ENCODE measurements around the gene DNER.

DNER gene

DNA sequence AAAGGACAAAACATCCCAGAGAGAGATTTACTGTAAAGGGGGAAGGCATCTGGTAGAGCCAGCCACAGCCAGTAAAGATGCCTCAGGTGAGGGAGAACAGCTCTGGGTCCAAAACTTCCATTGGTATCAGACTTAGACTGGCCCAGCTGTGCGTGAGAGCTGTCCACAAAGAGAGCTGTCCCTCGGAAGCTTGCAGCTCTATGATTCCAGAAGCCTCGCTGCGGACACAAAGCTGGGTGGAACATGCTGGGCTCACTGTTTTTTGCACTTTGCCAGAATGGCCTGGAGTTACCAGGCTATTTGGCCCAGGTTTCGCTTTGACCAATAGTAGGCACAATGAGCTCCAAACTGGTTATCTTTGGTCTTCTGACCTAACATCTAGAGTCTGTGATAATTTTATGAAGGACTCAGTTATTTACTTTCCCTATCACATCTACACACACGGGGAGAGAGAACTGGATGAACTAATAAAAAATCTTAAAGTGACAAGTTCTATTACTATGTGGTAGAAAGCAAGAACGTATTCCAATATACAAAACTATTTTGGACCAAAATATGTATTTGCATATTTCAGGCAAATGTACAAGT lies 101.9 kb downstream of the DNER start:
- no peak for DNase-seq

DNA sequence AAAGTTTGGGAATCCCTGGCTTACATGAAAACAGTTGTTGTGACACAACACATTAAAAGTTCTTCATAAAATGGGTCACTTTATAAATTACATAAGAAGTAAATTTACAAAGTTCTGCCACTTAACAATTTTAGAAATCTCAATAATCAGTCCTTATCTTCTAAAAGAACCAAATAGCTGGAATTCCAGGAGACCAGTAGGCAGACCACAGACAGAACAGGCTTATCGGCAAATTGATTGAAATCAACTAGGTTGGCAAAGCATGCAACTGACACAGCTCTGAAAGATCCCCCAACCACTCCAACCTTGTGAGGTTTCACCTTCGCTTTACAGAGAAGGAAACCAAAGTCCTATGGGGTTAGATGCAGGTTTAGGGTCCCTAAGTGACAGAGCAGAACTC lies 103.0 kb downstream of the DNER start:
- no peak for DNase-seq

DNA sequence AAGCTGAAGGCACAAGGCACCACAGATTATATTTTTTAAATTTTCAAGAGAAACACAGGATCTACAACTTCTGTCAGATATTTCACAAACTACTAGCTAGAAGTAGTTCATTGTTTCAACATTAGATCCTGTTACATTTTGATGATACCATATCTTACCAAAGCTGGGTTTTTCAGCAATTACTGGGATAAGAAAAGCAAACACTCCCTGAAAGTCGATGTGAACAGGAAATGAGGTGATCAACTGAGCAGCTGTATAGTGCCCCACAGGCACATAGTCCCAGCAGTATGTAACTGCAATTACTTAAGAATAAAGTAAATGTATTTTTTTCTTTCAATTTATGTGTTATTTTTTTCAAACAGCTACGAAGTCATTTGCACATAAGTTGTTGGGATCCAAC lies 103.5 kb downstream of the DNER start:
- DNase-seq = no peak

DNA sequence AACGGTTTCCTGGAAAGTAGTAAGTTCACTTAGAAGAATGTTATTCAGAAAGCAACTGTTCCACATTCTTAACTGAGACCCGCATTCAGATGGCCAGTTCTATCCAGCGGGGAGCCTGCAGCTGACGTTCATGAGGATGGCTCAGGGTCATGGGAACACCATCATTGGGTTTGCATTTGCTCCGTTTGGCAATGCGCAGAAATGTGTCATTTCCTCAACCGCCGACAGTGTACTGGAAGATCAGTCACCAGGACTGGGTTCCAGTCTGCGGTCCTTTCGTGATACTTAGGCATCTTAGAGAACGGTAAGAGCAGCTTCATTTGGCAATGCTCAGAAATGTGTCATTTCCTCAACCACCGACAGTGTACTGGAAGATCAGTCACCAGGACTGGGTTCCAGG lies 104.0 kb downstream of the DNER start:
- no peak for DNase-seq

DNA sequence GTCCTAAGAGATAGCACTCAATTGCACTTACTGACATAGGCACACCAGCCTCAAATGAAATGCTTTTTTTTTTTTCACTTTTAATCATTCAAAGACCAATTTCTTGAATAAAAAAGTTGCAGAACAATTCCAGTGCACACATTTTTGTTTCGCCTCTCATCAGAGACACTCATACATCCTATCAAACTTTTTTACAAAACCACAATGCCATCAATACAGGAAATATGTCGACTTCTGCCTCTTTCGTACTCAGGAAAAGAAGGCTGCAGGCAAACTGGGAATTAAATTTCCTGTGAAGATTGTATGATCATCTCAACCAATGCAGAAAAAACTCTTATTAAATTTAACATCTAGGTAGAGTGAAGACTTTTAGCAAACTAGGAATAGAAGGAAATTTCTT lies 112.4 kb downstream of the DNER start:
- no peak for DNase-seq

DNA sequence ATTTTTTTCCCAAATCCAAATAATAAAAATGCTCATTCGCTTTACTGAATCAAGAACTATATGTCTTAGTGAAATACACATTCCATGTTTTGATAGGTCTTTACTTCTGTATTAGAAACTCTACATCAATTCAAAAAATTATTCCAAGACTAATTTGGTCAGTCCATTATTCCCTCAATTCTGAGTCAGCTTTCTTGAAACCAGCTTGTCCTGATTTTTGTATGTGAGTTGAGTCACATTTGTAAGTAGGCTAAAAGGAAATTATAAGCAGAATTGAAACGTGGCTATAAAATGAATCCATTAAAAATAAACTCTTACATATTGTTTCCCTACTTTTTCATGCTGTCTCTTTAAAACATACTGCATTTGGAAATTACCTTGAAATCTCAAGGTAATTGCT lies 113.0 kb downstream of the DNER start:
- no peak for DNase-seq

DNA sequence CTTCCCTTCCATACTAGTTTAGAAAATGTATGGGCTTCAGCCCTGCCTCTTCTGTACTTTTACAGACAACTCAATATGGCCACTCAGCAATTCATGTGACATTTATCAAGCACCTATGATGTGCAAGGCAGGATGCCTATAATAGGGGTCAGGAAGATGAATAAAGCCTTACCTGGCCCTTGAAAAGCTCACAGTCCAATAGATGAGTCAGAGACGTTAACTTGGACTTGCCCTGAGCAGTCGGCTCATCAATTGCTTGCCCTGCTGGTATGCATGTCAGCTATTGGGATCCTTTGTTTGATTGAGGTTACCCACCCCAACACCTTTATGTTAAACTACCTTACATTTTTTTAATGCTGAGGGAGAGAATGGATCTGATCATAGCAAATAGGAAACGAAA lies 116.1 kb downstream of the DNER start:
- no peak for DNase-seq

DNA sequence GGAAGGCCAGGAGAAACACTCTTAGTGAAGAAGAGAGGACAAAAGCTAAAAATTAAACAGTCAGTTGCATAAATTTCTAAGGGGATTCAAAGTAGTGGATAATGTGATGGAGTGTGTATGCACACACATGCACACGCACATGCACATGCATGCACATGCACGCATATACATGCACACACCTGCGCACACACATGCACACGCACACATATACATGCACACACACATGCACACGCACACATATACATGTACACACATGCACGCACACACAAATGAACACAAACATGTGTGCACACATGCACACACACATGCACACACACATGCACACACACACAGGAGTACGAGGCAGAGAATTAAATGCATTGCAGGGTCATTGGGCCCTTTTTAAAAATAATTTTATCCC lies 117.6 kb downstream of the DNER start:
- no peak for DNase-seq

DNA sequence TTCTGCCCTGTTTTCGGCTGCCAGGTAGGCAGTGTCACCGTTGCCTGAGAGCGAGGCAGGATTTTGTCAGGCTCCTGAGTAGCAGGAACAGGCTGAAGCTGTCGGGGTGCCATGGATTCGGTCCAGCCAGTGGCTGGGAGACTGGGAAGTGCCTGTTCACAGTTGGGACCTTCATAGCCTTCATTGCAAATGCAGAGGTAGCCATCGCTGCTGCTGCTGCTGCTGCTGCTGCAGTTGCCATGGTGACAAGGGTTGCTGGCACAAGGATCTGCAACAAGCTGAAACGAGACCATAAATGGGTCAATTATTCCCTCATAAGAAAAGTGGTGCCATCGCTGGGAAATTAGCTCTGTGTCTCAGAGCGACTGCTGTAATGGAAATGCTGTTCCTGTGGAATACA lies 122.7 kb downstream of the DNER start:
- DNase-seq = no peak

DNA sequence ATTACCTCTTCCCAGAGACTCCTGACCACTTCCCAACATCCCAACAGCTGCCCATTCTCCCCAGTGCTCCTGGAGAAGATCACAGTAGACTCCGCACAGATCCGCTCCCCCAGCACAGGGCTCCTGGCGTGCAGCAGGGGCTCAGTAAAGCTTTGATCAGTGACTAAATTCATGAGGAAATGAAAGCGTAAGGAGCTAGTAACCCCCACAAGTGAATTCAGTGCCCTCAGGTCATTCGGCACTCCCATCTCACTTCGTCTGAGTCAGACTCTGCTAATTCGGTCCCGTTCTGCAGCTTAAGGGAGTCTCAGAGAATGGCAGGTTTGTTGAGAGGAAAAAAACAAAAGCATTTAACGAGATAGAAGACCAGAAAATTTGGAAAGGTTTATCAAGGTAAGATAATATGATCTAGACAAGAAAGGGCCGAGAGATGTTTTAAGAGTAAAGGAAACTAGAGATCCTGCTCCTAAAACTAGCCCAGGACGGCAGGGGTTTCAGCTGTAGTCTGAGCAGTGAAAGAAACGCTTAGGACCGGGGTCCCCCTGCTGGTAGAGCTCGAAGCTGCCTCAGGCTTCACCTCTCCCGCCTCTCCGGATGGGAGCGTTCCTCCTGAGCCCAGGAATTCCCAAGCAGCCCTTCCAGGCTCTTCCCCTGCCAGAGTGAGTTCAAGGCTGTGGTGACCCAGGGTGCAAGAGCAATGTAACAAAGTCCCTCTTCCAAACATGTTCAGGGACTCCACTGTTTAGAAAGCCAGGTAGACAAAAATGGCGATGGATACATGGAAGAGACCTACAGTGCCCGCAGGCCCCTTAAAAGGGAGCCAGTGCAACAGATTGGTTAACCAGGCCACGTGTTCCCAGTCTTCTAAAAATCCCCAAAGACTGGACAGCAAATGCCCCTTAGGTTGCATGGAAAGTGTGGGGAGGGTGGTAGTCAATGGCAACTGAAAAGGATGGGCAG lies 127.3 kb downstream of the DNER start:
- DNase-seq = no peak

DNA sequence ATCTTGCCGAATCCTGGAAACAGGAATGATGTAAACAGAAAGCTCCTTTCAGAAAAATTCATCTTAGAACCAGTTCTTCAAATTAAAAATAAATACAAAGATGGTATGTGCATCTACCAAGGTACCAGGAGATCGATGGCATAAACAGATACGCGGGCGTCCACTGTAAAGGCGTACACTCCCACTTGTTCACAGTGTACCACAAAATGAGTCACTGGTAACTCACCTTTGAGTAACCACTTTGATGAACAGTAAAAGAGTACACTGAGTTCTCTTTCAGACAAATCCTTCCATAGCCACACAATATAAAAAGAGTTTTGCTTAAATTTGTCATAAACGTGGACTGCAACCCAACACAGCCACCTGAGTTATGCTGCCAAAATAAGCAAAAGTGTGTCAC lies 128.3 kb downstream of the DNER start:
- no peak for DNase-seq

DNA sequence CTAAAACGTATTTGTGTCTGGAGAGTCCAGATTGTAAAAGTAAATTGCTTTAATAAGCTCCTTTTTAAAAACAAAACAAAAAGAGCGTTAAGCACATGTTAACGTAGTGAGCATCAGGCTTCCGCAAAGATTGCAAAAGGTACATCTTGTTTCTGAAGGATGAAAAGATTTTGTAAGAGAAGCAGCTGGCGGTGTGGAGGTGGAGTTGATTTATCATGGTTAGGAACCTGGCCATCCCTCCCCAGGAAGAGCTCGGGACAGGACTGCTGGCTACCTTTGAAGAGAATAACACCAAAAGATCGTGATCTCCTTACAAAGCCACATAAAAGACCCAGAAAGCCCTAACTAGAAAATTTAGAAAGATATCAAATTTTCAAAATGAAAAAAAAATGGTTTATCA lies 132.2 kb downstream of the DNER start:
- no peak for DNase-seq

DNA sequence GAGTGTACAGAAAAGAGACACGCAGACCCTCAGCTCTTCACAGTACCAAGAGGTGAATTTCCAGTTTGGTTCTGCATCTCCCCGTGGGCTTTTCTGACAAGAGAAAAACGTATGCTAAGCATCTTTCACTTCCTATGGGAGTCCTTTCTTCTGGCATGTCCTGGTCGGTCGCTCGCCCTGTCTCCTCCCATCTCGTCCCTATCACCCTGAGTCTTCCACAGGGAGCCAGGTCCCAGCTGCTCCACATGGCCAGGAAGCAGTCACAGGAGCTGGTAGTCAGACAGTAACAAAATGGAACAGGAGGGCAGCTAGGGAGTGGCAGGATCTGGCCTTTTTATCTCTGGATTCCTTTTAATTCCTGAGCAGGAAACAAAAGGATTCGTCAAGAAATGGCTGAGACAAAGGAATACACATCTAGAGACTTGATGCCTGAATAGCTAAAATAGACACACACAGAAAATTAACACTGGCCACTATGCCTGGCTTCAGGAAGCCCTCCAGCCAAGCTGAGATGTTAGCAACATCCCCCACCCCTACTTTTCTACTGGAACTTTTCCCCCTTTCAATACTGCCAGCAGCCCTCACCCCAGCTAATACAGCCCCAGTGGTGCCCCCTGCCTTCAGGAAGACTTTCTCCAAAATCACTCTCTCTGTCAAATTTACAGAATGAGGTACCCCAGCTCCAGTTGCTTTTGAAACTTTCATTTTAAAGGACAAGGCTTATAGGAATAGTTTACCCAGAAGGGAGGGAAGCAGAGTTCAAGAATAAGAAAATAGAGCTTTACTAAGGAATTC lies 136.1 kb downstream of the DNER start:
- DNase-seq = no peak

DNA sequence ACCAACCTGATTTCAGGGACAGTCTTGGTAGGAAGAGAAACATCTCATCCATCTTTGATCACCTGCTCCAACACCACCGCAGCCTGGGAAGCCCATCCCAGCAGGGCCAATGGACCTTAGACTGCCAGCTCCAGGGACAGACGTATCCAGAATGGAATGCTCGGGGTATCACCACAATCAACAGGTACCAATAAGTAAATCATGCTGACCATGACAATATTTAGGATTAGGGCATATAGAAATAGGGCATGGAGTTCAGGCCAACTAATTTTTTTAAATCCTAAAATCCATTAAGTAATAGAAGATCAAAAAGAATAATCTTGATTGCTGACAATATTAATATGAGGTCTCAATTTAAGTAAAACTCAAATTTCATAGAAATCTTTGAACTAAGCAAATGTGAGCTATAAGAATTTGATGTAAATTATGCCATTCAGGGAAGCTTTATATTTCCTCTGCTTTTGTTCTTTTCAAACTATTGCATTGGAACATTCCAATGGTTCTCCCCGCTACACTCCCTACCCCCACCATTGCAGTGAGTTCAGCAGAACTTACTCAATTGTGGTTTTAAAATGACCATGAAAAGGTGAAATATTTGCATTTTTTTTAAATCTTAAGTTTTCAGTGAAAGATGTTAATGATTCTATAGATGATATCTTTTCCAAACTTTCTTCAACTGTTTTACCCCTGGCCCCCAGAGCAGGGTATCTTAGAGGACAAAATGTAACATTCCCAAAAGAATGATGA lies 138.6 kb downstream of the DNER start:
- no peak for DNase-seq

DNA sequence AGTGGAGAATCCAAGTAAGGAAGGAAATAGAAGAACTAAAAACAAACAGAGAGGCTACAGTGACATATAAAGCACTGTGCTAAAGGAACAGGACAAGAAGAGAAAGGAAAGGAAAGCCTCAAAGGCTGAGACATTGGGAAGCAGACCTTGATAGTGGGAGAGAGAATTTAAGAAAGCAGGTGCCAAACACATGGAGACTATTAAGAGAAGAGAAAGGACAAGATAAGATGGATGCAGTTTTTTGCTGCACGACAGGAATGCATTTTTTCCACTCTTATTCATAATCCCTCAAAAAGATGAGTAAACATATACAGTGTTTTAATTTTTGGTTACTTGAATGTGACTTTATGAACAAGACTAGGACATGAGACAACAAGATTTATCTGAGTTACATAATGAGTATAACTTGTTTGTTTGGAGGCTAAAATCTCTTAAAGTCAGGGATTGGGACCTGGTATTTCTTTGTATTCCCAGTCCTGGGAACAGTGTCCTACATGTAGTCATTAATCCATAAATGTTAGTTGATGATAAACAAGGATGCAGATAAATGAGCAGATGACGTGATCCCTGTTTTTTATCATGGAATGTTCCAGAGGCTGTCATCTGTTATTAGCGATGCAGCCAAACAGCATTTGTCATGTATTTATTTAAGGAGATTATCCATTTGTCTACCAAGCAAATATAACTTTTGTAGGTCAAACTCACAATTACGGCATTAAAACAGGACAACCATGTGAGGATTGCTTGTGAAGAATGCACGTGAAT lies 141.7 kb downstream of the DNER start:
- no peak for DNase-seq

DNA sequence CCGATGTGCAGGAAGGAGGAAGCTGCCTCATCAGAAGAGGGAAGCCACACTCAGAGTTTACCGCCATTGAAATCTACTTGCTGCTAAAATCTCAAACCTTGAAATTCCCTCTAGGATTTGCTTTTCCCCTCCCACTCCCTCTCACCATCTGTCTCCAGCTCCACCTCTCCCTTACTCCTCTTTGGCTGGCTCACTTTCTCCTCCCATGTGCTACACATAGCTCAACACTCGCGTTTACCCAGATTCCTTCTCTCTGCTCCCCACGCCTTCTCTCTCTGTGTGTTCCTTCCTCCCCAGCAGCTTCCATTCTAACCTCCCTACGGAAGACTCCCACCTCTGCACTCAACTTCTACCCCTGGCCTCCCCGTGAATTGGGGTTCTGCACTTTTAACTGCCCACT lies 143.1 kb downstream of the DNER start:
- DNase-seq = no peak

DNA sequence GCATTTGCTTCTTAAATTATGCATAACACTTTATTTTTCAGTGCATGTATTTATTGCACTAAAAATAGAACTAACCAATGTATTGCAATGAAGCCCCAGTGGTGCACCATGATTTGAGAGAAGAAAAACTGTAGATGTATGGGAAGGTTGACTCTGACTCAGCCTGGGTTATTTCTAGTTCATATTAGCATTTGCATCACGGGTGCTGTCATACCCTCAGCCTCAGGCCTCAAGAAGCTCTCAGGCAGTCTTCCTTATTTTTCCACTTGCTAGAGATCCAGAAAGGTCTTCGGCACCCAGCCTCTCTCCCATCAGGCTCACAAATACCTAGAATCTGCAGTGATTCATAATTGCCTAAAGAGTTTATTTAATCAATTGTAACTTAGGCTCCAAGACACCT lies 148.0 kb downstream of the DNER start:
- DNase-seq = no peak

DNA sequence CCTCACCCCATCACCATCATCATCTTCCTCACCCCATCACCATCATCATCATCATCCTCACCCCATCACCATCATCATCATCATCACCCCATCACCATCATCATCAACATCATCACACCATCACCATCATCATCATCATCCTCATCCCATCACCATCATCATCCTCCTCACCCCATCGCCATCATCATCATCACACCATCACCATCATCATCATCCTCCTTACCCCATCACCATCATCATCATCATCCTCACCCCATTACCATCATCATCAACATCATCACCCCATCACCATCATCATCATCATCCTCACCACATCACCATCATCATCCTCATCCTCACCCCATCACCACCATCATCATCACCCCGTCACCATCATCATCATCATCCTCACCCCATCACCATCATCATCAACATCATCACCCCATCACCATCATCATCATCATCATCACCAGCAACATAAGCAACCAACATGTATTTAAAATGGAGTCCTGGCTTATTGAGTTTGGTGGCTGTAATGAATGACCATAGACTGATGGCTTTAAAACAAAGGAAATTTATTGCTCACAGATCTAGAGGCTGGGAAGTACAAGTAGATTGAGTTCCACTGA lies 150.0 kb downstream of the DNER start:
- no peak for DNase-seq

DNA sequence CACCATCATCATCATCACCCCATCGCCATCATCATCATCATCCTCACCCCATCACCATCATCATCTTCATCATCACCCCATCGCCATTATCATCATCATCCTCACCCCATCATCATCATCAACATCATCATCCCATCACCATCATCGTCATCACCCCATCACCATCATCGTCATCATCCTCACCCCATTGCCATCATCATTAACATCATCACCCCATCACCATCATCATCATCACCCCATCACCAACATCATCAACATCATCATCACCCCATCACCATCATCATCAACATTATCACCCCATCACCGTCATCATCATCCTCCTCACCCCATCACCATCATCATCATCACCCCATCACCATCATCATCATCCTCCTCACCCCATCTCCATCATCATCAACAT lies 151.0 kb downstream of the DNER start:
- DNase-seq = no peak

DNA sequence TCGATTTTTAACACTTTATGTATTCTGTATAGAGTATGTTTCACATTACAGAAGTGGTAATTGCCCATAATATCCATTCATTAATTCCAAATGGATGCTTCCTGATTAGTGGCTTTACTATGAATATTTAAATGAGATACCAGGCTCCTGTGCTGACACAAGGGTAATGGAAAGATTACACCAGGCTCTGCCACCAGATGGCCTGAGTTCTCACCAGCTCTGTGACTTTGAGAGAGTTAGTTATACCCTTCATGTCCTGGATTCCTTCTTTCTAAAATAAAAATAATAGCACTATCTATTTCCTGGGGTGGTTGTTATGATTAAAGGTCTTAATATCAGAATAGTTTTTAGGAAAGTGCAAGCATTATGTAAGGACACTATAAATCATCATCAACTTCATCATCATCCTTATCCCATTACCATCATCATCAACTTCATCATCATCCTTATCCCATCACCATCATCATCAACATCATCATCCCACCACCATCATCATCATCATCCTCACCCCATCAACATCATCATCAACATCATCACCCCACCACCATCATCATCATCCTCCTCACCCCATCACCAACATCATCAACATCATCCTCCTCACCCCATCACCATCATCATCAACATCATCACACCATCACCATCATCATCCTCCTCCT lies 151.8 kb downstream of the DNER start:
- no peak for DNase-seq

DNA sequence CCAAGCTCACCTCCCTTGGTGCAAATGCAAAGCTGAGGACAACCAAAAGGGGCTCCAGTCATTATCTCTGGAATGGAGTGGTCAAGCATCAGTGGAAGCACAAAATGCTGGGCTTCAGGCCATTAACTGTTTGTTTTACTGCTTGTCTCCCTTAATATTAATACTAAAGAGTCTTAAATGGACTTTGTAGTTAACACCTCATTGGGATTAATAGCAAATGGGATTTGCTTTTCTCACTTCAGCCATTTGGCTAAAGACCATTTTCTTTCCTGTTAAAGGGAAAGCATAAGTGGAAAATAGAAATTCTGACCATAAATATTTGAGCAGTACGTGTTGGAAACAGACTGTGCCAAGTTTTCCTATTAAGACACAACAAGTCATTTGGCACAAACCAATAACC lies 154.4 kb downstream of the DNER start:
- DNase-seq = no peak

Data from activated effector memory CD4-positive, alpha-beta T cell treated with anti-CD3 and anti-CD28 coated beads, Interleukin-2, amount 50 U/mL, for 16 hours (primary cell).